Erythroblast (primary cell): Measurements from ENCODE around the gene SUGP2.
"Not testable (repeated sequence)": the region's sequence is repeated elsewhere in the genome, so short reads cannot be mapped to it uniquely, and the experiment has no call there.

Experiments
- DNase-seq, 2 experiments: peaks; one replicate each; lab custom pipeline; 2025; lab: John Stamatoyannopoulos, UW
- GATA1 ChIP-seq: IDR thresholded peaks from 2 replicates; pipeline ENCODE4 v1.6.1; 2011; ENCODE audit warnings: low read depth, mild to moderate bottlenecking, control low read depth, low read length, moderate library complexity
- POLR2A ChIP-seq: IDR thresholded peaks from 2 replicates; pipeline ENCODE4 v1.6.1; 2011; ENCODE audit warnings: mild to moderate bottlenecking, low read length

The SUGP2 gene

DNA sequence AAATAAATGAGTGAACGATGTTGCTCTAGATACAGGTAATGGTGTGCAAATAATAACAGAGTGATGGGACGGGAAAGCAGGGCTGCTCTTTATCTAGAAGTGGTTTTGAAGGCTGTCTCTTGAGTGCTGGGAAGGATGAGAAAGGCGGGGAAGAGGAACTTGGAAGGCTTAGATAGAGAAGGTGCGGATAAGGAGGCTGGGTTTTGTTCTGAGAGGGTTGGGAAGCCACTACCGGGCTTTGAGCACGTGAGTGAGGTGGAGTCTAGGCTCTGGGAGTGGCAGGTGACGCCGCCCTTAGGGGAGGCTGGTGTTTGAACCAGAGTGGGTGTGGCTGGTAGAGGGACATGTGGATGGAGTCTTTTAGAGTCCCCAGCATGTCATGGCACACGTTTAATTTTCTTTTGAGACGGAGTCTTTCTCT, 897 bp upstream of the SUGP2 start:
- TF ChIP-seq GATA1 (no peak), POLR2A (peak; percentile 32)
- DNase-seq: peak; percentile 89 to 93

DNA sequence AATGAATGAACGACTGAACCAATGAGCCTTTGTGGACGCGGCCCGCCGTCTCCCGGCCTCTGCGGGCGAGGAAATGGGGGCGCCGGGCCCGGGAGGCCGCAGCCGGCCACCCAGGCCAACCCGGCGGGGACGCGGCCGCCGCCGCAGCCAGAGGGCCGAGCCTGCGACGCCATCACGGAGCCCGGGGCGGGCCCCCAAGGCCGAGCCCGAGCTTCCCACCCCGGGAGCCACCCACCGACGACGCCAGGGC, 216 bp downstream of the SUGP2 start:
- DNase-seq: no peak
- TF ChIP-seq POLR2A: no peak
- no peak for TF ChIP-seq GATA1

GRCh38 chr19:19032420-19033175, 719 bp downstream of the SUGP2 start:
- no peak for TF ChIP-seq POLR2A
- TF ChIP-seq GATA1: no peak
- peak; percentile 89 to 92 for DNase-seq

DNA sequence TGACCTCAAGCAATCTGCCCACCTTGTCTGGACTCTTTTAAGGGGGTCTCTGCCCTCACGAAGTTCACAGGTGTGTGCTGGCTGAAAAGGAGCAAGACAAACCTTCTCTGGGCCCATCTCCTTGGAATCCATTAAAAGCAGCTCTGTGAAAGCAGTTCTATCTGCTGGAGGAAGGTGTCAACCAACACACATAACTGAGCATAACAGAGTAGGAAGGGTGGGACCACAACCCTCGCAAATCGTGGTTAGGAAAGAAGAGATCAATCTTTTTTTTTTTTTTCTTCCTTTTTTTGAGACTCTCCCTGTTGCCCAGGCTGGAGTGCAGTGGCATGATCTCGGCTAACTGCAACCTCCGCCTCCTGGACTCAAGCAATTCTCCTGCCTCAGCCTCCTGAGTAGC, 1.4 kb downstream of the SUGP2 start:
- TF ChIP-seq POLR2A (no peak), GATA1 (no peak)
- no peak for DNase-seq

DNA sequence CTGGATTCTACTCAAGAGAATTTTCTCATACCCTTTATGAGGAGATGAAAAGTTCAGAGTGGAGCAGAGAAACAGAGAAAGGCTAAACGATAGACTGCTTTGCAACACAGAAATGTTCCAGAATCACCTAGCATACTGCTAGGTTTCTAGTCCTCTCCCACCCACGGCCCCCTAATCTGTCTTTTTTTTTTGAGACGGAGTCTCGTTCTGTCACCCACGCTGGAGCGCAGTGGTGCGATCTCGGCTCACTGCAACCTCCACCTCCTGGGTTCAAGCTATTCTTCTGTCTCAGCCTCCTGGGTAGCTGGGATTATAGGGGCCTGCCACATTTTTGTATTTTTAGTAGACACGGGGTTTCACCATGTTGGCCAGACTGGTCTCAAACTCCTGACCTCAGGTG, 4.8 kb downstream of the SUGP2 start:
- TF ChIP-seq POLR2A: no peak
- no peak for TF ChIP-seq GATA1

GRCh38 chr19:19027228-19027627, 6.1 kb downstream of the SUGP2 start:
- no peak for TF ChIP-seq POLR2A
- TF ChIP-seq GATA1: no peak
- DNase-seq: no peak

More for the DNA sequence above, 4.8 kb downstream of the SUGP2 start:
- no peak for DNase-seq

DNA sequence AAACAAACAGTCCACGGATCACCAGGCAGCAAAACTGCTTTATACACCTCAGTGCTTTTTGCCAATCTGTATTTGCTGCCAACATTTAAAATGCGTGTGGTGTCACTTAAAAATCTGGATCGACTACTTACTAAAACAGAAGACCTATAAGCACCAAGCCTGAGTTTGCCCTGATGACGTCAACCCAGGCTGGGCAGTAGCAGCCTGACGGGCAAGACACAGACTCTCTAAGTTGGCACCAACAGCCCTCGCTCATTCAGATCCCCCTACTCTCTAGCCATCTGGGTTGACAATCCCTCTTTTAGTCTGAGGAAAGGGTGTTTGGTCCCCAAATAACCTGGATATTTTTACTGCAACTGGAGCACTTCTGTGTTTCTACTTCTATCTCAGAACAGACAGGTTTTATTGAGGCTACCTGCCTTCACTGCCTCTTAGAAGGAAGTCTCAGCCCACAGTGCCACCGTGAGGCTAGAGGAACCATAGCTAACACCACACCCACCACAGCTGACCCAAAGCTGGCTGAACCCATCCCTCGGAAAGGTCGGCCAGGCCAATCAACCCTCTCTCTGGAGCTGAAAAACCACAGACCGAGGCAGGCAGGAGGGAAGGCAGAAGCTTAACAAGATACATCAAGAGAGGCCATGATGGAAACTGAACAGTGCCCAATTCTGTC, 6.9 kb downstream of the SUGP2 start:
- TF ChIP-seq POLR2A (no peak), GATA1 (no peak)
- no peak for DNase-seq

DNA sequence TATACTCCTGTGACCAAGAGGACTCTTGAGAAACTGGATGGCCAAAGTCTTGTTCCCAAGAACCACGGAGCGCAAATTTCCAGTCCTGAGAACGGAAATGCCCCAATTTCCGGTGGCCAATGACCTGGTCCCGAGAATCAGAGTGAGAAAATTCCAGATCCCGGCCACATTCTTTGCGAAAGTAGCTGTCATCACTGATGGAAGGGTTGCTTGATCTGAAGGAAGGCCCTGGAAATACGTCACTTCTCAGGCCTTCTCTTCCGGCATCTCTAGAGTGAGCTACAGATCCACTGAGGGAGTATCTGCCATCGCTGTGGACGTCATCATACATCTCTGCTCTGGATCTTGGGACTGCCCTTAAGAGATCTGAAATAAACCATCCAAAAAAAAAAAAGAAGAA, 7.5 kb downstream of the SUGP2 start:
- TF ChIP-seq GATA1 (no peak), POLR2A (no peak)
- DNase-seq: no peak

DNA sequence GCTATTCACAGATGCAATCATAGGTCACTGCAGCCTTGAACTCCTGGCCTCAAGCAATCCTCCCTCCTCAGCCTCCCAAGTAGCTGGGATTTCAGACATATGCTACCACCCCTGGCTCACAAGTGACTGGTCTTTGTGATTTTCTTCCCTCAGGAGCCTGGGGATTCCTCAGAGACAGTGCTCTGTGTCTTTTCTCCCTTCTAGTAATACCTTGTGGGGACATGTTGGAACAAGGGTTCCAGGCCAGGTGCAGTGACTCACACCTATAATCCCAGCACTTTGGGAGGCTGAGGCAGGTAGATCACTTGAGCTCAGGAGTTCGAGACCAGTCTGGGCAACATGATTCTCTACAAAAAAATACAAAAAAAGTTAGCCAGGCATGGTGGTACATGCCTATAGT, 9.9 kb downstream of the SUGP2 start:
- not testable (repeated sequence) for DNase-seq

DNA sequence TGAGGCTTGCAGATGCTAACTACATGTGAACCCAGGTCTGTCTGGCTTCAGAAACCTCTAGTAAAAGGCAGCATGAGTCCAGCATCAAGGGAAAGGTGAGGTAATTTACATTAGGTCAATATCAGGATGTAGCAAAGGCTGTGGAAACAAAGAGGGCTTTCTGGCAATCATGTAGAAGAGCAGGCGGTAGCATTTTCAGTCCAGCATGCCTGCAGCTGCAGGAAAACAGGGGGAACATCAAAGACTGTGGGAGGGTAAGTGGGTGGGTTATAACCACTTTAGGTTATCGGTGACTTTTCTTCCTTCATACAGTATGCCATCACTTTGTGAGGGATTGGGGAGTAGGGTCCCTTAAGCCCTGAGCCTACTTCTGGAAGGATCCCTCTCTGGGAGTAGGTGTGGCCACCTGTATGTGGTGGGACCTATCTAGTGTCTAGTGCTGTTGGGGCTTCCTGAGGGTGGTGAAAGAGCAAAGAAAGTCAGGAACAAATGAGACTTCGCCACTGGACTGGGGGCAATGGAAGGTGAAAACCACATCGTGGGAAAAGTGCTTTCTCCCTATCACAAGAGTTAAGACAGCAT, 10.8 kb downstream of the SUGP2 start:
- TF ChIP-seq POLR2A (no peak), GATA1 (no peak)

DNA sequence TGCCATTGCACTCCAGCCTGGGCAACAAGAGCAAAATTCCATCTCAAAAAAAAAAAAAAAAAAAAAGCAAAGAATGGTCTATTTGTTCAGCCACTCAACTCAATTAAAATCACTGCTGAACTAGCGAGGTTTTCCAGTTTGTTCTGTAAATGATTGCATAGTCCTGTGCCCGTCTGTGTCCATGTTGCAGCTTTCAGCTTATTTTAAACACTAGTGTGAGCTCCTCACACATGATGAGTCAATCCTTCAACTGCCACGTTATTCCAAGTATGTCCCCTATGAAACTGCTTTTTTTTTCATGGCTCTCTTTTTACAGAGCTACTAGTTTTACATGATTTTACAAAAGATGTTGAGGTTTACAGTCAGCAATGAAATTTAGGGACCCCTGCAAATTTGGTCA, 12.2 kb downstream of the SUGP2 start:
- TF ChIP-seq GATA1 (no peak), POLR2A (no peak)
- no peak for DNase-seq

More for the DNA sequence above, 10.8 kb downstream of the SUGP2 start:
- DNase-seq: no peak

GRCh38 chr19:19010551-19010950, 22.8 kb downstream of the SUGP2 start:
- DNase-seq: no peak
- TF ChIP-seq POLR2A: no peak
- no peak for TF ChIP-seq GATA1

DNA sequence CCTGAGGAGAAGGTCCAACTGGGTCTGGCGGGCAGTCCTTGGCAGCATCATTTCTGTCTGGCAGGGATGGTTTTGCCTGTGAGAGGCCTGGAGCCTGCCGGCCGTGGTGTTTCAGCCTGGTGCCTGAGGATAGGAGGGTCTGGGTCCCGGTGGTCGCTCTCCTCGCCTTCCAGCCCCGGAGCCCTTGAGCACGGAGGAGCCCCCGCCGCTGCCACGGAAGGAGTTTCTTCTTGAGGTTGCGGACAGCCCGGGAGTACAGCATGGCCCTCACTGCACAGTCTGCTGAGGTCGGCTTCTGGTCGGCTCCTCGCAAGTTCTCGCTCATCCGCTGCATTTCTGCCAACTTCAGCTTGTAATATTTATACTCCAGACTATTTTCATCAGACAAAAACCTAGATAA, 23.4 kb downstream of the SUGP2 start:
- TF ChIP-seq POLR2A (no peak), GATA1 (no peak)

GRCh38 chr19:19006213-19006612, 27.1 kb downstream of the SUGP2 start:
- TF ChIP-seq POLR2A (no peak), GATA1 (no peak)
- DNase-seq: no peak

More for the DNA sequence above, 23.4 kb downstream of the SUGP2 start:
- DNase-seq: no peak
